ENCODE results near the gene FNBP1.
"Not testable (repeated sequence)": the region's sequence is repeated elsewhere in the genome, so short reads cannot be mapped to it uniquely, and the experiment has no call there.

GRCh38 chr9:130006952-130007351 is 36.0 kb downstream of the FNBP1 start:
- TF ChIP-seq LEF1 (IDR thresholded peaks at IDR 0.05; ENCODE audit: borderline replicate concordance); ZNF384 (IDR thresholded peaks at IDR 0.05); HDGF (IDR thresholded peaks at IDR 0.05; ENCODE audit: borderline replicate concordance); ELF4 (IDR thresholded peaks at IDR 0.05); FOXK2 (IDR thresholded peaks at IDR 0.05); SP1 (IDR thresholded peaks at IDR 0.05); PKNOX1 (IDR thresholded peaks at IDR 0.05); SUZ12 (IDR thresholded peaks at IDR 0.05); L3MBTL2 (conservative IDR thresholded peaks at IDR 0.05); CTBP1 (IDR thresholded peaks at IDR 0.05; ENCODE audit: borderline replicate concordance); ARNT (IDR thresholded peaks at IDR 0.05): not testable (repeated sequence)
